ENCODE results near the gene ARHGAP24.

Gene ARHGAP24

GRCh38 chr4:85826060-85826678 lies 351.2 kb downstream of the ARHGAP24 start:
- H3K4me2 ChIP-seq (ENCODE audit: low read depth, low read length): peak overlapping the region; percentile 55
- no peaks in the 10 kb centered on the region for H4K20me1 ChIP-seq (ENCODE audit: insufficient read depth, low read length)
- H3F3A ChIP-seq (ENCODE audit: insufficient read depth, low read length): no peaks in the 10 kb centered on the region
- TF ChIP-seq, protein P1, sequence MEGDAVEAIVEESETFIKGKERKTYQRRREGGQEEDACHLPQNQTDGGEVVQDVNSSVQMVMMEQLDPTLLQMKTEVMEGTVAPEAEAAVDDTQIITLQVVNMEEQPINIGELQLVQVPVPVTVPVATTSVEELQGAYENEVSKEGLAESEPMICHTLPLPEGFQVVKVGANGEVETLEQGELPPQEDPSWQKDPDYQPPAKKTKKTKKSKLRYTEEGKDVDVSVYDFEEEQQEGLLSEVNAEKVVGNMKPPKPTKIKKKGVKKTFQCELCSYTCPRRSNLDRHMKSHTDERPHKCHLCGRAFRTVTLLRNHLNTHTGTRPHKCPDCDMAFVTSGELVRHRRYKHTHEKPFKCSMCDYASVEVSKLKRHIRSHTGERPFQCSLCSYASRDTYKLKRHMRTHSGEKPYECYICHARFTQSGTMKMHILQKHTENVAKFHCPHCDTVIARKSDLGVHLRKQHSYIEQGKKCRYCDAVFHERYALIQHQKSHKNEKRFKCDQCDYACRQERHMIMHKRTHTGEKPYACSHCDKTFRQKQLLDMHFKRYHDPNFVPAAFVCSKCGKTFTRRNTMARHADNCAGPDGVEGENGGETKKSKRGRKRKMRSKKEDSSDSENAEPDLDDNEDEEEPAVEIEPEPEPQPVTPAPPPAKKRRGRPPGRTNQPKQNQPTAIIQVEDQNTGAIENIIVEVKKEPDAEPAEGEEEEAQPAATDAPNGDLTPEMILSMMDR (IDR thresholded peaks at IDR 0.05; ENCODE audit: low read length): peak; percentile 33
- TF ChIP-seq EZH2 (optimal IDR thresholded peaks at IDR 0.05; ENCODE audit: low read depth, low read length): no peak
- H3K4me3 ChIP-seq (ENCODE audit: low read length): 0 out of 2 replicates have a peak overlapping the region, but pooled peaks have one; percentile 3
- H3K36me3 ChIP-seq (replicated peaks; ENCODE audit: insufficient read depth, low read length): no peaks in the 10 kb centered on the region
- H2AFZ ChIP-seq (ENCODE audit: low read length): peak overlapping the region; percentile 62
- H3K4me1 ChIP-seq (ENCODE audit: low read length): peaks cover 10% of the 10 kb centered on the region; the same call in 1 of the 2 replicates
- no peak overlapping the region for H3K9ac ChIP-seq (ENCODE audit: low read length)
- H3K9me2 ChIP-seq (replicated peaks; ENCODE audit: insufficient read depth, low read length): no peaks in the 10 kb centered on the region
- H3K27ac ChIP-seq (ENCODE audit: low read length): peak overlapping the region; percentile 35; the same call in 1 of the 2 replicates
- no peaks in the 10 kb centered on the region for H3K9me3 ChIP-seq (replicated peaks; ENCODE audit: insufficient read depth, low read length)
- H3K27me3 ChIP-seq (replicated peaks; ENCODE audit: insufficient read depth, low read length): no peaks in the 10 kb centered on the region
- peak; percentile 67 for DNase-seq
- H3K79me2 ChIP-seq (ENCODE audit: low read length): no peaks in the 10 kb centered on the region

DNA sequence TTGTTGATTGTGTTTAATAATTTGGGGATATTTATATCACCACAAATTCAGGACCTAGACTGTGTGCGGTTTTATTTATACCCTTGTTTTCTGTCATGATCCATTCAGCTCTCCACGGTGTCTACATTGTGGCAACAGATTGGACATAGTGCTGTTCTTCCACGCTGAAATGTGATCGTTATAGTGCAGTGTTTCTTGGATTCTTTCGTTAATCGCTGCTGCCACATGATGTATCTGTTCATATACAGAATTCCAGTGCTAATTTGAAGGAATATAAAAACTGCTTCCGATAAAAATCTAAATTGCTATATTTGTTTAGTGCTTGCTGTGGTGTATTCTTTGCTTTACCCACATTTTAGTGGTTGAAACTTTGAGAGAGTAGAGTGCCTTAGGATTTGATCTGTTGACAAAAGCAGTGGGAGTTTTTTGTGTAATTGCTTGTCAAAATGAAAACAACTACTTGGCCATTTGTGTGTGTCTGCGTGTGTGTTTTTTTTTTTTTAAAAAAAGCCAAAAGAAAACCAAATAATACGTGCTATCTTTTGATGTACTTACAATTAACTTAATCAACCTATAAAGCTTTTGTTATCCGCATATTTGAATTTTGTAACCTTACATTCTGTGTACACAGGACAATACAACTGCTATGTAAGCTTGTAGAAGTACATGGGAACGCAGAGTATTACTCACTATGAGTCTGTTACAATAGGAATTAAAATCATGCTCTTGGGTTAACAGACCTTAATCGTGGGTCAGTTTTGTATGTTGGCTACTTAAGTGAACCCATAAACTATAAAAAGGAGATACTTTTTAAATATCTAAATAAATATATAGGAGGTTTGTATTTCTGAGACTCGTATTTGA lies 353.3 kb downstream of the ARHGAP24 start:
- Histone ChIP-seq H4K20me1 (ENCODE audit: insufficient read depth, low read length) (no peaks in the 10 kb centered on the region), H3K9ac (ENCODE audit: low read length) (no peak overlapping the region), H3K4me3 (ENCODE audit: low read length) (no peak overlapping the region), H3K79me2 (ENCODE audit: low read length) (no peaks in the 10 kb centered on the region), H2AFZ (ENCODE audit: low read length) (no peak overlapping the region), H3K27me3 (replicated peaks; ENCODE audit: insufficient read depth, low read length) (no peaks in the 10 kb centered on the region), H3K27ac (ENCODE audit: low read length) (no peak overlapping the region), H3K9me3 (replicated peaks; ENCODE audit: insufficient read depth, low read length) (no peaks in the 10 kb centered on the region), H3K4me2 (ENCODE audit: low read depth, low read length) (no peak overlapping the region), H3K36me3 (replicated peaks; ENCODE audit: insufficient read depth, low read length) (no peaks in the 10 kb centered on the region), H3K4me1 (ENCODE audit: low read length) (peaks cover 10% of the 10 kb centered on the region; the same call in 1 of the 2 replicates), H3F3A (ENCODE audit: insufficient read depth, low read length) (no peaks in the 10 kb centered on the region), H3K9me2 (replicated peaks; ENCODE audit: insufficient read depth, low read length) (no peaks in the 10 kb centered on the region)
- TF ChIP-seq EZH2phosphoT487 (IDR thresholded peaks at IDR 0.05; ENCODE audit: low read length) (no peak), EZH2 (optimal IDR thresholded peaks at IDR 0.05; ENCODE audit: low read depth, low read length) (no peak)
- TF ChIP-seq, protein P1 (IDR thresholded peaks at IDR 0.05; ENCODE audit: low read length): no peak
- DNase-seq: no peak

GRCh38 chr4:85829276-85830051 lies 354.5 kb downstream of the ARHGAP24 start:
- TF ChIP-seq, protein P1 (IDR thresholded peaks at IDR 0.05; ENCODE audit: low read length): no peak
- TF ChIP-seq EZH2phosphoT487 (IDR thresholded peaks at IDR 0.05; ENCODE audit: low read length) (no peak), EZH2 (optimal IDR thresholded peaks at IDR 0.05; ENCODE audit: low read depth, low read length) (no peak)
- H3K4me1 ChIP-seq (ENCODE audit: low read length): peaks cover 10% of the 10 kb centered on the region; the same call in 1 of the 2 replicates

More at GRCh38 chr4:85829276-85830051, 354.5 kb downstream of the ARHGAP24 start:
- H3K36me3 ChIP-seq (replicated peaks; ENCODE audit: insufficient read depth, low read length): no peaks in the 10 kb centered on the region
- no peaks in the 10 kb centered on the region for H3K79me2 ChIP-seq (ENCODE audit: low read length)
- no peaks in the 10 kb centered on the region for H3K9me3 ChIP-seq (replicated peaks; ENCODE audit: insufficient read depth, low read length)
- H3K9me2 ChIP-seq (replicated peaks; ENCODE audit: insufficient read depth, low read length): no peaks in the 10 kb centered on the region
- H3F3A ChIP-seq (ENCODE audit: insufficient read depth, low read length): no peaks in the 10 kb centered on the region
- no peak overlapping the region for H2AFZ ChIP-seq (ENCODE audit: low read length)
- DNase-seq: no peak
- H3K4me3 ChIP-seq (ENCODE audit: low read length): no peak overlapping the region
- H3K27me3 ChIP-seq (replicated peaks; ENCODE audit: insufficient read depth, low read length): no peaks in the 10 kb centered on the region
- H4K20me1 ChIP-seq (ENCODE audit: insufficient read depth, low read length): no peaks in the 10 kb centered on the region
- no peak overlapping the region for H3K27ac ChIP-seq (ENCODE audit: low read length)
- H3K9ac ChIP-seq (ENCODE audit: low read length): no peak overlapping the region
- H3K4me2 ChIP-seq (ENCODE audit: low read depth, low read length): no peak overlapping the region

Measured in MM.1S (cell line).